VCaP (cell line): ENCODE results near the gene ATP11A.

ENCODE experiments used
- H3K27ac ChIP-seq: fragments of 450-650 bp; 2 replicates; pipeline ENCODE4 v1.5.1; 2017
- CTCF ChIP-seq: fragments of 450-650 bp; conservative IDR thresholded peaks from 2 replicates; pipeline ENCODE4 v1.5.1; 2017; ENCODE audit warnings: mild to moderate bottlenecking, moderate library complexity

ATP11A gene

GRCh38 chr13:112790735-112791641, 101.2 kb downstream of the ATP11A start:
- no peak overlapping the region for H3K27ac ChIP-seq
- no peak for TF ChIP-seq CTCF

GRCh38 chr13:112791663-112792440, 102.0 kb downstream of the ATP11A start:
- no peak overlapping the region for H3K27ac ChIP-seq
- TF ChIP-seq CTCF = no peak

GRCh38 chr13:112792511-112792910, 102.7 kb downstream of the ATP11A start:
- no peak for TF ChIP-seq CTCF
- H3K27ac ChIP-seq = no peak overlapping the region

GRCh38 chr13:112793545-112794445, 104.0 kb downstream of the ATP11A start:
- no peak for TF ChIP-seq CTCF
- no peak overlapping the region for H3K27ac ChIP-seq

- no peak overlapping the region for H3K27ac ChIP-seq
- TF ChIP-seq CTCF = no peak
These were observed 105.4 kb downstream of the ATP11A start for GRCh38 chr13:112795277-112795676.

GRCh38 chr13:112796190-112796915, 106.5 kb downstream of the ATP11A start:
- no peak overlapping the region for H3K27ac ChIP-seq
- no peak for TF ChIP-seq CTCF
